Lung (tissue), 12 donors: ENCODE data around the gene MPG. TPM values are rescaled to one million over a fixed set of nuclear protein-coding genes. Genes with fewer than 3 reads are reported as not detected.

Experiments used
- ATAC-seq: fragments of 200-7000 bp; cut with Tn5 transposase; one replicate; pipeline ENCODE4 v1.9.1; 2020; ENCODE audit warnings: moderate number of reproducible peaks; ENCODE audit not compliant: insufficient read depth, low FRiP score
- DNase-seq, 3 donors: peaks; one replicate each; pipeline ENCODE4 v3.0.0-alpha.2; 2013 to 2017
- H3K27ac ChIP-seq, 2 donors: one replicate each; pipeline ENCODE4 v1.5.1; 2013; ENCODE audit warnings: mild to moderate bottlenecking in 2 of 2, moderate library complexity in 2 of 2, control low read depth in 1 of 2, inconsistent platforms in 1 of 2, low read depth in 1 of 2, low read length in 1 of 2
- H3K27me3 ChIP-seq, 3 donors: one replicate each; pipeline ENCODE4 v1.5.1; 2013; ENCODE audit warnings: low read length in 2 of 3; ENCODE audit not compliant: control insufficient read depth in 3 of 3, insufficient read depth in 3 of 3
- H3K36me3 ChIP-seq, 4 donors: one replicate each; pipeline ENCODE4 v1.5.1; 2013; ENCODE audit warnings: low read length in 4 of 4, mild to moderate bottlenecking in 1 of 4, moderate library complexity in 1 of 4; ENCODE audit not compliant: control insufficient read depth in 4 of 4, insufficient read depth in 4 of 4
- H3K4me1 ChIP-seq, 5 donors: one replicate each; pipeline ENCODE4 v1.5.1; 2013; ENCODE audit warnings: low read length in 5 of 5, mild to moderate bottlenecking in 2 of 5, moderate library complexity in 1 of 5; ENCODE audit not compliant: control insufficient read depth in 5 of 5, insufficient read depth in 5 of 5
- H3K4me3 ChIP-seq: one replicate; pipeline ENCODE4 v1.5.1; 2013; ENCODE audit warnings: mild to moderate bottlenecking, control low read depth, moderate library complexity
- H3K9ac ChIP-seq, 2 donors: one replicate each; pipeline ENCODE4 v1.5.1; 2013; ENCODE audit warnings: low read length in 2 of 2, control low read depth in 1 of 2; ENCODE audit not compliant: insufficient read depth in 1 of 2
- H3K9me3 ChIP-seq, 4 donors: one replicate each; pipeline ENCODE4 v1.5.1; 2013; ENCODE audit warnings: low read length in 3 of 4, mild to moderate bottlenecking in 1 of 4, moderate library complexity in 1 of 4; ENCODE audit not compliant: control insufficient read depth in 4 of 4, insufficient read depth in 3 of 4
- WGBS, 2 donors: extraction: QIAGEN DNeasy Blood & Tissue Kit; methylation state at CpG; one replicate each; pipeline ENCODE4 v1.1.7; 2013; 5-methylcytosine and 5-hydroxymethylcytosine counted together
- polyA plus RNA-seq, 2 donors: library from polyadenylated mRNA; stranded (reverse); fragments of 200-250 nt; gene quantifications; one replicate each; pipeline ENCODE4 v1.2.1, GENCODE V29; 2013
- total RNA-seq, 2 donors: library from RNA; depleted of rRNA in 1 of 2; stranded (reverse); fragments of >200 nt in 1 of 2; gene quantifications; one replicate each; pipeline ENCODE4 v1.2.1, GENCODE V29; 2014 to 2021
- TF ChIP-seq, protein P1 (sequence below): IDR thresholded peaks from 2 replicates; pipeline ENCODE4 v1.5.1; 2012; ENCODE audit warnings: mild to moderate bottlenecking; ENCODE audit errors: control extremely low read depth, extremely low read depth
- donor health status: control.
- donor health status: control.
- donor health status: Bipolar disorder and iron deficiency.
- donor health status: healthy.
- donor health status: DM: yes; HTN: yes; CAD: no.

MPG gene
- total and polyA plus RNA-seq, 4 donors, result 61.1 to 101 (median 79.6) TPM

DNA sequence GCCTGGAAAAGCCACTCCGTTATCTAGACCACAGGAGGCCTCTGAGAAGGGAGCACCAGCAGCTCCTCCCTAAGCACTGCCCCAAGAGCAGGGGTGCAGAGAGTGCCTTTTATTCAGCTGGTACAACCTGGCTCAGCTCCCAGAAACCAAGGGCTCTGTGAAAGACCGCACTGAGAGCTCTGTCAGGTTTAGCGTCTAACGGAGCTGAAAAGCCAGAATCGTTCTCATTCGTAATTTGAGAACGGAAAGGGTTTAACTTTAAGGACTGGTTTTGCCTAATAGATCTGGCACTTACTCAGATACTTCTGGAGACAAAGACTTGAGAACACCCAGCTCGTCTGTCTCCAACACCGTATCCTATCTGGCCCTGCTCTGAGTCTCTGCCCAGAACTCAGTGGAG, 13.5 kb downstream of the MPG start:
- 53 to 60% methylated on average over 9 of the region's 9 CpGs for WGBS, 2 donors
- Histone ChIP-seq H3K9me3 (no peaks in the 10 kb centered on the region), H3K36me3 (peaks cover 0 to 49% (median 30%) of the 10 kb centered on the region in 4 donors), H3K9ac (no peak overlapping the region), H3K4me3 (no peak overlapping the region), H3K4me1 (peaks cover 0 to 4% (median 0%) of the 10 kb centered on the region in 5 donors), H3K27me3 (no peaks in the 10 kb centered on the region), H3K27ac (no peak overlapping the region)
- DNase-seq, result peak; percentile 56 to 83 (median 58)
- no peak for ATAC-seq
- TF ChIP-seq, protein P1, sequence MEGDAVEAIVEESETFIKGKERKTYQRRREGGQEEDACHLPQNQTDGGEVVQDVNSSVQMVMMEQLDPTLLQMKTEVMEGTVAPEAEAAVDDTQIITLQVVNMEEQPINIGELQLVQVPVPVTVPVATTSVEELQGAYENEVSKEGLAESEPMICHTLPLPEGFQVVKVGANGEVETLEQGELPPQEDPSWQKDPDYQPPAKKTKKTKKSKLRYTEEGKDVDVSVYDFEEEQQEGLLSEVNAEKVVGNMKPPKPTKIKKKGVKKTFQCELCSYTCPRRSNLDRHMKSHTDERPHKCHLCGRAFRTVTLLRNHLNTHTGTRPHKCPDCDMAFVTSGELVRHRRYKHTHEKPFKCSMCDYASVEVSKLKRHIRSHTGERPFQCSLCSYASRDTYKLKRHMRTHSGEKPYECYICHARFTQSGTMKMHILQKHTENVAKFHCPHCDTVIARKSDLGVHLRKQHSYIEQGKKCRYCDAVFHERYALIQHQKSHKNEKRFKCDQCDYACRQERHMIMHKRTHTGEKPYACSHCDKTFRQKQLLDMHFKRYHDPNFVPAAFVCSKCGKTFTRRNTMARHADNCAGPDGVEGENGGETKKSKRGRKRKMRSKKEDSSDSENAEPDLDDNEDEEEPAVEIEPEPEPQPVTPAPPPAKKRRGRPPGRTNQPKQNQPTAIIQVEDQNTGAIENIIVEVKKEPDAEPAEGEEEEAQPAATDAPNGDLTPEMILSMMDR, result no peak

DNA sequence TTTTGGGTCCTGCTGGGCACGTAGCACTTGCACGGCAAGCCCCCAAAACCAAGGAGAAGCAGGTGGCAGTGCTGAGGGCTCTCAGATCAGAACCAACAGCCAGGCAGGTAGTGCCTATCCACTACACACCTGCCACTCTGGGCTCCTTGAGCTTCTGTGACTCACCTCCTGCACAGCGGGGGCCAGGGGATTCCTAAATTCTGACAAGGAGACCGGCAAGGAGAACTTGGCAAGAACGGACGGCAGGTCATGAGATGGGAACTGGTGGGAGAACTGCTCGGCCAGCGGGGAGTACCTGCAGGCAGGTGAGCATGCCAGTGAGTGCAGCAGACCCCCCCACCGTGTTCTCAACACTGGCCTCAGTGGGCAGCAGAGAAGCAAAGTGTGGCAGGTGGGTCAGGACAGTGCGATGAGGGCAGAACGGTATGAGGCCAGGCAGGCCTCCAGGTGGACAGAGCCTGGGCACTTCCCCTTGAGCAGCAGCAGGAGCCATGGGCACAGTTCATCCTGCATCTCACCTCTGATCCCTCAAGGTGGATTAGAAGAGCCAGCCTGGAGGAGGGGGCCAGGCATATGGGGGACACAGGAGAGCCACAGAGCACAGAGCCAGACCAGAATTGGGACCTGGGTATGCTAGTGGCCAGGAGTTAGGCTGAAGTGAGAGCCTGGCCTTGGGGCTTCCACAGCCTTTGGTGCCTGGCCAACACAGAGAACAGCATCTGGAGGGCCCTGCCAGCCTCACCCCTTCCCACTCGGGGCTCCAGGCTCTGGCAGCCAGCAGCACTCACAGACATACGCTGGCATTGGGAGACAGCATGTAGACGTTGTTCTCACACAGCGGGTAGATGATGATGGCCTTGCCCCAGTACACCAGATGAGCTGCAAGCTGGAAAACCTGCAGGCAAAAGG, 14.7 kb downstream of the MPG start:
- 83 to 90% methylated on average over 15 of the region's 15 CpGs for WGBS, 2 donors
- H3K9me3 ChIP-seq, result no peaks in the 10 kb centered on the region
- DNase-seq (no peak), ATAC-seq (no peak)
- H3K27me3 ChIP-seq, result no peaks in the 10 kb centered on the region
- peaks cover 0 to 4% (median 0%) of the 10 kb centered on the region in 5 donors for H3K4me1 ChIP-seq
- TF ChIP-seq, protein P1, result no peak
- peaks cover 0 to 44% (median 25%) of the 10 kb centered on the region in 4 donors for H3K36me3 ChIP-seq
- H3K4me3 ChIP-seq, result no peak overlapping the region
- H3K27ac ChIP-seq, result no peak overlapping the region
- no peak overlapping the region for H3K9ac ChIP-seq

DNA sequence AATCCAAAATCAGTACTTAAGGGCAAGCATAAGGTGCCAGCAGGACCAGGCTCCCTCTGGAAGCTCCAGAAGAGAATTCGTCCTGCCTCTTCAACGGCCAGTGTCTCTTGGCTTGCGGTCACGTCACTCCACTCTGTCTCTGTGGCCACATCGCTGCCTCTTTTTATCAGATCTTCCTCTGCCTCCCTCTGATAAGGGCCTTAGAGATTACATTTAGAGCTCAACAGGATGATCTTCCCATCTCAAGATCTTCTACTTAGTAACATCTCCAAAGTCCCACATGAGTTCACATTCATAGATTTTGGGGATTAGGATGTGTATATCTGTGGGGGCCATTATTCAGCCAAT, 16.9 kb downstream of the MPG start:
- peaks cover 0 to 4% (median 0%) of the 10 kb centered on the region in 5 donors for H3K4me1 ChIP-seq
- peaks cover 0 to 28% (median 23%) of the 10 kb centered on the region in 4 donors for H3K36me3 ChIP-seq
- H3K9ac ChIP-seq, result no peak overlapping the region
- WGBS, 2 donors, result 91 to 95% methylated on average over 5 of the region's 5 CpGs
- DNase-seq (no peak), ATAC-seq (no peak)
- H3K27ac ChIP-seq, result no peak overlapping the region
- TF ChIP-seq, protein P1, result no peak
- no peaks in the 10 kb centered on the region for H3K27me3 ChIP-seq
- no peaks in the 10 kb centered on the region for H3K9me3 ChIP-seq
- H3K4me3 ChIP-seq, result no peak overlapping the region
